ENCODE measurements around the gene BICC1. TPM values are rescaled to one million over a fixed set of nuclear protein-coding genes. Genes with fewer than 3 reads are reported as not detected.

The BICC1 gene
- total and polyA plus RNA-seq, 2 of the 8 experiments (the other 6 are each of a cell fraction or from before 2014, with no cell fraction given): 0.20 to 0.73 TPM

DNA sequence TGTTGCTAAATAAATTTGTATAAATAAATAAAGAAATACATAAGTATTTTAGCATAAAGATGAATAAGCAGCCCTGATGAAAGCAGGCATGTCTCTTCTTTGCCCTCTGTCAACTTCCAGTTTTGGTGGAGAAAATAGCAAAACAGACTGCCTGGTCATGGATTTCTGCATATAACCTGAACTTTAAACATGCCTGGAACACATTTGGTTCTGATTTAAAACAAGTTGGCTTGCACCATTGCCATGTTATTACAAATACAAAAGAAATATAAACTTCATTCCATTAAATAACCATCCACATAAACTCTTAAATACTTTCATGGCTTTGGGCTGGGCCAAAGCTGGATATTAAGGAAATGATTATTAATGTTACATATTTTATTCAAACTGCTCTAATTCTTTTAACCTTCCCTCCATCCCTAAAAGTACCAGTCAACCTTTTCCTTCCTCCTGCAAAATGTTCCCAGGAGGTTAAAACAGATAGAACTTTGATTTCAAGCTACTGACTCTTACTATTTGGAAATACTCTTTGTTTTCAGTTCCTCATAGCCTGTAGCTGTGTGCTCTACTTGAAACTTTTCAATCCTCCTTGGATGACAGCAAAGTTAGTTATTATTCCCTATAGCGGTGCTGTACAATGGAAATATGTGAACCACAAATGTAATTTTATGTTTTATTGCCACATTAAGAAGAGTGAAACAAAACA lies 96.3 kb downstream of the BICC1 start:
- Histone ChIP-seq H4K91ac (replicated peaks; ENCODE audit: insufficient read length, low read length) (no peak overlapping the region), H3K23me2 (ENCODE audit: low read depth, low read length) (no peaks in the 10 kb centered on the region), H2AFZ (ENCODE audit: low read length) (no peak overlapping the region), H3K36me3 (ENCODE audit: control insufficient read depth in 2 of 4, insufficient read depth in 4 of 4, low read length in 3 of 4) (no peaks in the 10 kb centered on the region), H2BK5ac (ENCODE audit: low read depth, low read length) (no peak overlapping the region), H3K23ac (ENCODE audit: insufficient read length) (no peak overlapping the region), H3K4me1 (replicated peaks in 1 of 4; ENCODE audit: control insufficient read depth in 3 of 4, insufficient read depth in 4 of 4, low read length in 3 of 4) (no peaks in the 10 kb centered on the region), H3K27me3 (replicated peaks in 1 of 4; ENCODE audit: control insufficient read depth in 3 of 4, extremely low read depth in 1 of 4, insufficient read depth in 3 of 4, low read length in 3 of 4) (no peaks in the 10 kb centered on the region), H2BK15ac (ENCODE audit: low read length) (no peak overlapping the region), H3K27ac (ENCODE audit: low read depth, low read length) (no peak overlapping the region), H3K4ac (replicated peaks; ENCODE audit: insufficient read length, low read depth, low read length) (no peak overlapping the region), H3K4me2 (ENCODE audit: insufficient read depth in 1 of 2, low read depth in 2 of 2, low read length in 2 of 2) (no peak overlapping the region), H3K9me3 (ENCODE audit: insufficient read depth in 2 of 2, low read depth in 1 of 2, low read length in 1 of 2) (no peaks in the 10 kb centered on the region), H2AK5ac (ENCODE audit: low read depth, low read length) (no peak overlapping the region), H2BK20ac (ENCODE audit: low read length) (no peak overlapping the region), H2BK12ac (ENCODE audit: low read depth, low read length) (no peak overlapping the region), H3K9ac (replicated peaks in 1 of 4; ENCODE audit: extremely low read depth in 1 of 4, low read depth in 3 of 4, low read length in 3 of 4) (no peak overlapping the region), H3K56ac (replicated peaks; ENCODE audit: insufficient read length, low read depth, low read length) (no peak overlapping the region), H3K79me1 (ENCODE audit: low read depth, low read length) (no peaks in the 10 kb centered on the region), H3K4me3 (ENCODE audit: extremely low read depth in 1 of 4, insufficient read depth in 2 of 4, low read depth in 3 of 4, low read length in 4 of 4) (no peak overlapping the region), H3K79me2 (ENCODE audit: control insufficient read depth in 1 of 2, insufficient read depth in 2 of 2, low read length in 2 of 2) (no peaks in the 10 kb centered on the region), H4K20me1 (replicated peaks in 1 of 2; ENCODE audit: control insufficient read depth in 1 of 2, insufficient read depth in 2 of 2, low read length in 2 of 2) (no peaks in the 10 kb centered on the region), H4K5ac (ENCODE audit: insufficient read length, low read depth, low read length) (no peak overlapping the region), H4K8ac (ENCODE audit: extremely low read depth, insufficient read depth, low read length) (no peak overlapping the region), H3K14ac (ENCODE audit: insufficient read length) (no peak overlapping the region), H2BK120ac (replicated peaks; ENCODE audit: low read depth, low read length) (no peak overlapping the region), H3K18ac (ENCODE audit: extremely low read depth, low read length) (no peak overlapping the region)
- no peak for FAIRE-seq
- no peak for TF ChIP-seq YY1 (IDR thresholded peaks at IDR 0.05; ENCODE audit: low read depth, low read length)
- no peak for TF ChIP-seq SAP30 (IDR thresholded peaks at IDR 0.05; ENCODE audit: insufficient read depth, insufficient replicate concordance, low read length)
- no peak for TF ChIP-seq KDM5A (IDR thresholded peaks at IDR 0.05; ENCODE audit: low read length)
- TF ChIP-seq RXRA (IDR thresholded peaks at IDR 0.05; ENCODE audit: insufficient read depth, low read depth, low read length): no peak
- TF ChIP-seq, protein P1, sequence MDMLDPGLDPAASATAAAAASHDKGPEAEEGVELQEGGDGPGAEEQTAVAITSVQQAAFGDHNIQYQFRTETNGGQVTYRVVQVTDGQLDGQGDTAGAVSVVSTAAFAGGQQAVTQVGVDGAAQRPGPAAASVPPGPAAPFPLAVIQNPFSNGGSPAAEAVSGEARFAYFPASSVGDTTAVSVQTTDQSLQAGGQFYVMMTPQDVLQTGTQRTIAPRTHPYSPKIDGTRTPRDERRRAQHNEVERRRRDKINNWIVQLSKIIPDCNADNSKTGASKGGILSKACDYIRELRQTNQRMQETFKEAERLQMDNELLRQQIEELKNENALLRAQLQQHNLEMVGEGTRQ (IDR thresholded peaks at IDR 0.05; ENCODE audit: low read length): no peak
- no peak for TF ChIP-seq CHD2 (IDR thresholded peaks at IDR 0.05; ENCODE audit: low read length)
- TF ChIP-seq, protein P2, sequence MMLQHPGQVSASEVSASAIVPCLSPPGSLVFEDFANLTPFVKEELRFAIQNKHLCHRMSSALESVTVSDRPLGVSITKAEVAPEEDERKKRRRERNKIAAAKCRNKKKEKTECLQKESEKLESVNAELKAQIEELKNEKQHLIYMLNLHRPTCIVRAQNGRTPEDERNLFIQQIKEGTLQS (IDR thresholded peaks at IDR 0.05; ENCODE audit: insufficient read depth, low read depth, low read length): no peak
- no peak for TF ChIP-seq RBBP5 (IDR thresholded peaks at IDR 0.05; ENCODE audit: borderline replicate concordance, low read depth, low read length)
- TF ChIP-seq POLR2AphosphoS5 (IDR thresholded peaks at IDR 0.05; ENCODE audit: low read depth, low read length): no peak
- TF ChIP-seq PHF8 (conservative IDR thresholded peaks at IDR 0.05; ENCODE audit: low read depth, low read length): no peak
- ChIA-PET POLR2A (ENCODE audit: partially characterized antibody) (no interaction called here), CTCF (ENCODE audit: partially characterized antibody) (no interaction called here)
- no peak for DNase-seq (ENCODE audit: low read depth in 1 of 2, low spot score in 2 of 2)
- 100% methylated on average over 1 of the region's 1 CpG; no CpG with 5 or more reads in 1 of the 2 experiments for WGBS, 2 experiments (ENCODE audit: extremely low coverage in 1 of 2, insufficient coverage in 1 of 2, insufficient read length in 1 of 2, insufficient replicate concordance in 2 of 2, low coverage in 1 of 2, low lambda C conversion rate in 2 of 2, missing lambda C conversion rate in 1 of 2)
